GM12801 (cell line): ENCODE results near the gene CASP8AP2.

ENCODE experiments used
- TF ChIP-seq, protein P1 (sequence below): IDR thresholded peaks from one replicate; pipeline ENCODE4 v1.5.1; 2011; ENCODE audit warnings: control low read depth; ENCODE audit not compliant: insufficient read length; ENCODE audit errors: extremely low read depth

Gene CASP8AP2

DNA sequence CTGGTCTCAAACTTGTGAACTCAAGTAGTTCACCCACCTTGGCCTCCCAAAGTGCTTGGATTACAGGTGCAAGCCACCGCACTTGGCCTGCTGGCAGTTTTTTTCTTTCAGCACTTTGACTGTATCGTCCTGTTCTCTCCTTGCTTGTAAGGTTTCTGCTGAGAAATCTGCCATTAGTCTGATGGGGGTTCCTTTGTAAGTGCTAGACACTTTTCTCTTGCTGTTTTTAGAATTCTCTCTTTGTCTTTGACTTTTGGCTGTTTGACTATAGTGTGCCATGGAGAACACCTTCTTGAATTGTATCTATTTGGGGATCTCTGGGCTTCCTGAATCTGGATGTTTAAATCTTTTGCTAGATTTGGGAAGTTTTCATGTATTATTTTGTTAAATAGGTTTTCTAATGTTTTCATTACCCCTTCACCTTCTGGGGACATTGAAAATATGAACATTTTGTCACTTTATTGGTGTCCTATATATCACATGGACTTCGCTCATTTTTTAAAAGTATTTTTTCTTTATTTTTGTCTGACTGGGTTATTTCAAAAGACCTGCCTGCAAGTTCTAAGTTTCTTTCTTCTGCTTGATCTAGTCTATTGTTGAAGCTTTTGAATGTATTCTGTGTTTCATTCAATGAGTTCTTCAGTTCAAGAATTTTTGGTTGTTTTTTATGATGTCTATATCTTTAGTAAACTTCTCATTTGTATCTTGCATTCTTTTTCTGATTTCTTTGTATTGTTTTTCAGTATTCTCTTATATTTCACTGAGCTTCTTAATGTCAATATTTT lies 86.6 kb downstream of the CASP8AP2 start:
- TF ChIP-seq, protein P1, sequence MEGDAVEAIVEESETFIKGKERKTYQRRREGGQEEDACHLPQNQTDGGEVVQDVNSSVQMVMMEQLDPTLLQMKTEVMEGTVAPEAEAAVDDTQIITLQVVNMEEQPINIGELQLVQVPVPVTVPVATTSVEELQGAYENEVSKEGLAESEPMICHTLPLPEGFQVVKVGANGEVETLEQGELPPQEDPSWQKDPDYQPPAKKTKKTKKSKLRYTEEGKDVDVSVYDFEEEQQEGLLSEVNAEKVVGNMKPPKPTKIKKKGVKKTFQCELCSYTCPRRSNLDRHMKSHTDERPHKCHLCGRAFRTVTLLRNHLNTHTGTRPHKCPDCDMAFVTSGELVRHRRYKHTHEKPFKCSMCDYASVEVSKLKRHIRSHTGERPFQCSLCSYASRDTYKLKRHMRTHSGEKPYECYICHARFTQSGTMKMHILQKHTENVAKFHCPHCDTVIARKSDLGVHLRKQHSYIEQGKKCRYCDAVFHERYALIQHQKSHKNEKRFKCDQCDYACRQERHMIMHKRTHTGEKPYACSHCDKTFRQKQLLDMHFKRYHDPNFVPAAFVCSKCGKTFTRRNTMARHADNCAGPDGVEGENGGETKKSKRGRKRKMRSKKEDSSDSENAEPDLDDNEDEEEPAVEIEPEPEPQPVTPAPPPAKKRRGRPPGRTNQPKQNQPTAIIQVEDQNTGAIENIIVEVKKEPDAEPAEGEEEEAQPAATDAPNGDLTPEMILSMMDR = no peak

DNA sequence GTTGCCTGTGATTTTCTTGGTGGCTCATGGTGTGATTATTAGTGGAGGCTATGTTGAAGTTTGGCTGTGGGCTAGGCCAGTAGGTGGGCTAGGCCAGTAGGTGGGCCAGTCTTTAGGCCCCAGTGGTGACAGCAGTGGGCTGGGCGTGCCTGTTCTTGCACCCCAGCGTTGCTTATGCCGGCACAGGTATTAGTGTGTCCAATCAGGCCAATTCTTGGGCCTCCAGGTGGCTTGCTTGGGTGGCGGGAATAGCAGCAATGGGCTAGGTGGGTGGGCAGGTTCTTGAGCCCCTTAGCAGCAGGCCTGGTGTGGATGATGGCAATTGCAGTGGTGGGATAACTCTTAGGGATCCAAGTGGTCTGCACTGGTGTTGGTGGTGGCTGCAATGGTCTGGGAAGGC lies 87.5 kb downstream of the CASP8AP2 start:
- TF ChIP-seq, protein P1 = no peak

DNA sequence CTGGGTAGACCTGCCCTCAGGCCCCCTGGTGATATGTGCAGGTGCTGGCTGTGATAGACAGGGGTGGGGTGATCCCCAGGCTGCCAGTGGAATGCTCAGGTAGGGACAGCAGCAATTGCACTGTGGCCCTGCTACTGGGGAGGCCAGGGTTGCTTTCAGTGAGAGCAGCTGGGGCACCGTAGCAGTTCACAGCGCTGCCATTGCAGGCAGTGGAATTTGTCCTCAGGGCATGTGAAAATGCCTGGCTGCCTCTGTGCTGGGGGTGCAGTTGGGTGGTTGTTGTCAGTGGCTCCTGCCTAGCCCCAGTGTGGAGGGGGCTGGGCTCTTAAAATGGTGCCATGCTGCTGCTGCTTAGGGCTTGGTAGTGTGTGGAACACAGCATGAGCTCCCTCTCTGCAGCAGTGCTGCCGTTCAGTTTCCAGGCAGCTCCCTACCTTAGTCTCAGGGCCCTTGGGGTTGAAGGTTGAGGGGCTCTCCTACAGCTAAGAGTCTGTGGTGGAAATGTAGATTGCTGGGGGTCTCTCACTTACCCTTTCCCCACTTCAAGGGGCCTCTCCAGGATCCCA lies 88.2 kb downstream of the CASP8AP2 start:
- TF ChIP-seq, protein P1 = no peak
